Loucy (cell line): ENCODE data around the gene NINL.

ENCODE experiments used
- CTCF ChIP-seq: fragments of 200-600 bp; sonication (generic); conservative IDR thresholded peaks from 2 replicates; pipeline ENCODE4 v1.5.1; 2014; ENCODE audit warnings: mild to moderate bottlenecking, antibody characterized with exemption, low read length
- EZH2phosphoT487 ChIP-seq: fragments of 200-600 bp; IDR thresholded peaks from 2 replicates; pipeline ENCODE4 v1.6.1; 2018; ENCODE audit warnings: antibody characterized with exemption, mild to moderate bottlenecking, moderate library complexity, borderline replicate concordance

GRCh38 chr20:25601659-25602058 is 16.3 kb upstream of the NINL start:
- TF ChIP-seq CTCF (no peak), EZH2phosphoT487 (no peak)
